GM08714 (cell line): ENCODE measurements around the gene NMNAT2.
"Not testable (repeated sequence)": the region's sequence is repeated elsewhere in the genome, so short reads cannot be mapped to it uniquely, and the experiment has no call there.

Source experiments
- H3K4me3 ChIP-seq: fragments of 200-500 bp; sonication (Bioruptor generic); 2 replicates; pipeline ENCODE4 v1.5.1; 2014; ENCODE audit warnings: mild to moderate bottlenecking, low read length, inconsistent platforms
- ZNF274 ChIP-seq: IDR thresholded peaks from 2 replicates; pipeline ENCODE4 v1.6.1; 2012; ENCODE audit warnings: mild to moderate bottlenecking, low read depth, low read length

NMNAT2 gene

DNA sequence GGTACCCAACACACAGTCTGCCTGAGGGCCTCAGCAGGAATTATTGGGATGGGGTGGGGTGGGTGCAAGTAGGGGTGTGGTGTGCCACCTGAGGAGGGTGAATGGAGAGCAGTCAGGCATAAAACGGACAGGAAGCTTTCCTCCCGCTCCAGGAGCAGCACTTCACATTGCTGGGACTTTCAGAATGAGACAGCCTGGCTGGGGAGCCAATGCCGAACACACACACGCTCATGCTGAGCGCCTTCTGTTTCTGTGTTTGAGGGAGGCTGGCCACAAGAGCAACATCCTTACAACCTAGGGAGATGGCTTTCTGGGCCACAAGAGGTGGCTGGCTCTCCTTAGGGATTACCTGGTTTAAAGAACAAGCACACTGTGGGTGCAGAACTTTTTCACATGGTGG is 134.1 kb downstream of the NMNAT2 start:
- no peak overlapping the region for H3K4me3 ChIP-seq
- TF ChIP-seq ZNF274: no peak

- H3K4me3 ChIP-seq: no peak overlapping the region
- TF ChIP-seq ZNF274: no peak
These were observed 134.9 kb downstream of the NMNAT2 start for GRCh38 chr1:183283286-183283685.

- TF ChIP-seq ZNF274: no peak
- H3K4me3 ChIP-seq: no peak overlapping the region
These were observed 135.9 kb downstream of the NMNAT2 start for GRCh38 chr1:183282101-183282855.

DNA sequence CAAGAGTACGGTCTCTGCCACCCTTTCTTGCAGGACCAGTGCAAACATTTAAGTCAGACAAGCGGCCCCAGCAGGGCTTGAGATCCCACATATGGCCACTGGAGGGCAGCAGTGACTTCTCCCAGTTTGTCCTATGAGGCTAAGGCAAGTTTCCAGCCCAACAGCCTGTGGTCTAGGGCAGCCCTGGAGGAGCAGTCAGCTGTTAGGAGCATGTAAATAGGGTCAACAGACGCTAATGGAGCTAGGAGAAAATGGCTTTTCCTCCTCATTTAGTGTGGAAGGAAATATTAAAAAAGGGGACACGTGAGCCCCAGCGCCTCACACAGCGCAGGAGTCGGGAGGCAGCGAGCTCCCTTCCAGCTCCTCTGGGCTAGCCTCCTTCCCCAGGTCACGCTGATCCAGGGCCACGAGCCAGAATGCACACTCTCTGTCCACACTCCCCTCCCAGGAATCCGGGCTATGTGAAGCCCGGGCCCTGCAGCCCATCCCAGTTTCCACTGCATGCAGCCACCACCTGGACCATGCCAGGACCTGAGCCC is 136.6 kb downstream of the NMNAT2 start:
- TF ChIP-seq ZNF274: no peak
- H3K4me3 ChIP-seq: no peak overlapping the region

DNA sequence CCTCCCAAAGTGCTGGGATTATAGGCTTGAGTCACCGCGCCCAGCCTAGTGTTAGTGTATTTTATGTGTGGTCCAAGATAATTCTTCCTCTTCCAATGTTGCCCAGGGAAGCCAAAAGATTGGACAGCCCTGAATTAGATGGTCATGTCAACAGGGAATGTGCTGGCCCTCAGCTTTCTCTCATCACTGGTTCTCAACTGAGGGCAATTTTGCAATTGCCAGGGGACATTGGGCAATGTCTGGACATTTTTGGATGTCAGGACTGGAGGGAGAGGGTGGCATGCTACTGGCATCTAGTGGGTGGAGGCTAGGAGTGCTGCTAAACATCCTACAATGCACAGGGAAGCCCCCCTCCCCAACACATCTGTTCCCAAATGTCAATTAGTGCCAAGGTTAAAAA is 137.1 kb downstream of the NMNAT2 start:
- no peak for TF ChIP-seq ZNF274
- H3K4me3 ChIP-seq: no peak overlapping the region

DNA sequence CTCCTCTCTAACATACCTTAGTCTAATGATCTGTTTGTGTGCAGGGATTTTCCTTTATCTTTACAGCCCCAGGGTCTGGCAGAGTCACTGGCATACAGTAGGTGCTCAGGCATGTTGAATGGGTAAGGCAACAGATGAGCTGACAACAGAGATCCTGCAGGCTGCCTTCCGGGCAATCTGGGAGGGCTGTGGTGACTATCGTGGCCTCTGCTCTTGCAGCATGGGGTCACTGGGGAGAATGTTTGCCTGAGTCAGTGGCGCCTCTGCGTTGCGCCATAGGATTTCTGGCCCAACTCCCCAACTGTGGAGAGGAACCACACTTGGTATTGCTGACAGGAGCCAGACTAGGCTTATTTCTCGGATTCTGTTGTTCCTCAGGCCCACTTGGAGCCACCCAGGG is 138.3 kb downstream of the NMNAT2 start:
- TF ChIP-seq ZNF274: no peak
- H3K4me3 ChIP-seq: no peak overlapping the region

- TF ChIP-seq ZNF274: no peak
- no peak overlapping the region for H3K4me3 ChIP-seq
These were observed 139.2 kb downstream of the NMNAT2 start for GRCh38 chr1:183278739-183279591.

DNA sequence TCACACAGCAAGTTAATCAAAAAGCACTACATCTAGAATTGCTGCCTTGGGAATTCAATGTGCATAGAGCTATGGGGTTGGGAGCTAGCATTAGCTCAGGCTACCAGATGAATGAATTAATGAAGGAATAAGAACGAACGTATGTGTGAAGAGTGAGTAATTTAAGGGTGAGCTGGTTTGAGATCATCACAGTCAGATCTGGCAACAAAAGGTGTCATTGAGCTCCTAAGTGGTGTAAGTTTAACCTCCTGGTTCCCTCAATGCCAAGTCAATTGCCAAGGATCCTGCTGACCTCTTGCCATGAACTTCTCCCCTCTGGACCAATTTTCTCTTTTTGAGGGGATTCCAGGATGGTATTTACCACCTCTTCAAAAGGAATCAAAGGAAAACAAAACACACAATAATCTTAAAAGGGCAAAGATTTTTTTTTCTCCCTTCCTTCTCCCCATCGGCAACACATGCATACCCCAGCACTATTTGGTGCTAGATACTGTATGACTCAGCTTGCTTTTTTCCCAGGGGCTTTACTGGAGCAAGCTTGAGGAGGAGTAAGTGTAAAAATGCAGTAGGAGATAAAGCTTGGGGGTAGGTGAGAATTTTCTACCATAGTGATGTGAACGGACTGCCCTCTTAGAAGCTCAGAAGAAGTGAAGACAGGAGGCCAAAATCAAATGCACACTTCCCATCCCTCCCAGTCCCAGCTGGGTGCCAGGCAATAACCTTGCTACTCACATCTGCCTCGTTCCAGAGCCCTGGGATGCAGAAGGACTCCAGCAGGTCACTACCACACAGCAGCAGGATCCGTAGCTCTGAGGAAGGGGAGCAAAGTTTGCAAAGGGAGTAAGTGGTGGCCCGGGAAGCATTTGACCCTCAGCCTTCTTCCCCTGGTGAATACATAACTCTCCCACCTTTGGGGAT is 140.1 kb downstream of the NMNAT2 start:
- no peak for TF ChIP-seq ZNF274
- H3K4me3 ChIP-seq: no peak overlapping the region

GRCh38 chr1:183276386-183277080 is 141.6 kb downstream of the NMNAT2 start:
- H3K4me3 ChIP-seq: no peak overlapping the region
- no peak for TF ChIP-seq ZNF274

DNA sequence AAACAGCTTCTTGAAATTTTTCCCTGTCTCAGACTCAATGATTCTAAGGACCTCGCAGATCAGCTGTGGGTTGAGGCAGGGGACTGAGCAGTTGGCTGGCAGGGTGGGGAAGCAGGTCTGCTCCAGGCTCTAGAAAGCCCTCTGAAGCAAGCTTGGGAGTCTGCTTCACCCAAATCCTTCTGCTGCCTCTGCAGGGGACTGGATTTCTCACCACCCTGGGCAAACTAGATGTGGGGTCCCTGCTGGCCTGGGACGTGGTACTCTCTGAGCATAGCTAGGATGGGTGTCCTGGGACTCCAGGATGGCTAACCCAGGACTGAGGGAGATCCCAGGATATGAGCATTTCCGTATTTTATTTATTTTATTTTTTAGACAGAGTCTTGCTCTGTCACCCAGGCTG is 142.9 kb downstream of the NMNAT2 start:
- no peak overlapping the region for H3K4me3 ChIP-seq
- no peak for TF ChIP-seq ZNF274

DNA sequence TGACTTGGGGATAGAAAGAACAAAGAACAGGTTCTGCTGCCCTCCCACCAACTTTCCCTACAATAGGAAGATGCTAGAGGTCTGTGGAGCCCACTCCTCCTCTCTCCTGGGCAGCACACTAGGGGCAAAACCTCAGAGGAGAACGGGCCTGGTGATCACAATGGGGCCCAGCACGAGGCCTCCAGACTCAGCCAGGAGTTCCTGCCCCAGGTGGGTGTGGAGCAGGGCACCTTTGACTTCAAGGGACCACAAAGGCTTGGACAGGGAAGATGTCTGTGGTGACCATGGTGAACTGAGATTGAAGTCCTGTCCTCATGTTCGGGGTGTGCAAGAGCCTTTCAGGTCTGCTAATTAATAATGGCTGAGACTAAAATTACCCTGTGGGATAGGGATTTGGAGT is 143.3 kb downstream of the NMNAT2 start:
- no peak overlapping the region for H3K4me3 ChIP-seq
- no peak for TF ChIP-seq ZNF274

- not testable (repeated sequence) for H3K4me3 ChIP-seq
These were observed 144.2 kb downstream of the NMNAT2 start for GRCh38 chr1:183273984-183274383.

DNA sequence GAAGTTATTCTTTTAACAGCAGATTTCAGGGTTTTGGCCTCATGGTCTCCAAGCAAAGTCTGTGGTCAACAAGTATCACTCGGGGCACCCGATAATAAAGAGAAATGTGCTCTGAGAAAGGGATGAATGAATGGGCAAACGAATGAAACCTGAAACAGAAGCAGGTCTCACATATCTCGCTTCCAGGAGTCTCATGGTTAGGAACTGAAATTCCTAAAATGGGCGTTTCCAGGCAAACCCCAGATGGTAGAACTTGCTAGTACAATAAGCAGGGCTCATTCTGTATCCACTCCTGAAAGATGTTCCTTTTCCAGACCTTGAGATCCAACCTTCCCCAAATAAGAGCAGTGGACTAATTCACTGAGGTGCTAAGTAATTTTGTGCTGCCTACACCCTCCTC is 144.9 kb downstream of the NMNAT2 start:
- TF ChIP-seq ZNF274: no peak
- H3K4me3 ChIP-seq: no peak overlapping the region

DNA sequence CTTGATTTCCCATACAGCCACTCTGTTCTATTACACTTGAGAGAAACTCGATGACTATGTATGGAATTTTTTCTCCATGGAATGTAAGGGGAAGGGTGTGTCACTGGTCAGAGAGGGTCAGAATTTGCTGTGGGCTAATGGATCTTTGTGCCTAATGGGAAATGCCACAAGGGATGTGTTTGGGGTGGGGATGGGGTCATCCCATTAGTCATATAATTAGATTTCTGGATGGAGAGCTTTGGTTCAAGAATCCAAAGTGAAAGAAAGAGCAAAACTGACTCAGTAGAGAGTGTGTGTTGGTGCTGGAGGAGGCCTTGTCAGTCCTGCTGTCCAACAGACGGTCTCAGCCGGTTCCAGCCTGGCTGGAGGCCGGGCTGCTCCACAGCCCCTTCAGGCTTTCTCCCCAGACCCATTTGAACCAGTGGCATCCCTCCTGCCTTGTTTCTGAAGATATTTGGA is 145.8 kb downstream of the NMNAT2 start:
- TF ChIP-seq ZNF274: no peak
- H3K4me3 ChIP-seq: no peak overlapping the region
